Skeletal muscle satellite cell (primary cell): ENCODE results near the gene PRPS1.
"Not testable (repeated sequence)": the region's sequence is repeated elsewhere in the genome, so short reads cannot be mapped to it uniquely, and the experiment has no call there.

Experiments used
- H3K27me3 ChIP-seq: 2 replicates; pipeline ENCODE4 v1.7.0; 2013; ENCODE audit warnings: low read length; ENCODE audit not compliant: control insufficient read depth, insufficient read depth
- H3K36me3 ChIP-seq: 2 replicates; pipeline ENCODE4 v1.7.0; 2013; ENCODE audit warnings: mild to moderate bottlenecking, control low read depth, low read length; ENCODE audit not compliant: insufficient read depth
- H3K4me1 ChIP-seq: 2 replicates; pipeline ENCODE4 v1.7.0; 2013; ENCODE audit warnings: low read length; ENCODE audit not compliant: control insufficient read depth, insufficient read depth
- H3K4me2 ChIP-seq: 2 replicates; pipeline ENCODE4 v1.7.0; 2013; ENCODE audit warnings: mild to moderate bottlenecking, low read length
- H3K4me3 ChIP-seq: 2 replicates; pipeline ENCODE4 v1.7.0; 2013; ENCODE audit warnings: low read length
- H3K9ac ChIP-seq: 2 replicates; pipeline ENCODE4 v1.7.0; 2013; ENCODE audit warnings: mild to moderate bottlenecking, low read depth, low read length, moderate library complexity
- H3K9me3 ChIP-seq: replicated peaks from 2 replicates; pipeline ENCODE4 v1.7.0; 2013; ENCODE audit warnings: mild to moderate bottlenecking, control low read depth, low read length

The PRPS1 gene

DNA sequence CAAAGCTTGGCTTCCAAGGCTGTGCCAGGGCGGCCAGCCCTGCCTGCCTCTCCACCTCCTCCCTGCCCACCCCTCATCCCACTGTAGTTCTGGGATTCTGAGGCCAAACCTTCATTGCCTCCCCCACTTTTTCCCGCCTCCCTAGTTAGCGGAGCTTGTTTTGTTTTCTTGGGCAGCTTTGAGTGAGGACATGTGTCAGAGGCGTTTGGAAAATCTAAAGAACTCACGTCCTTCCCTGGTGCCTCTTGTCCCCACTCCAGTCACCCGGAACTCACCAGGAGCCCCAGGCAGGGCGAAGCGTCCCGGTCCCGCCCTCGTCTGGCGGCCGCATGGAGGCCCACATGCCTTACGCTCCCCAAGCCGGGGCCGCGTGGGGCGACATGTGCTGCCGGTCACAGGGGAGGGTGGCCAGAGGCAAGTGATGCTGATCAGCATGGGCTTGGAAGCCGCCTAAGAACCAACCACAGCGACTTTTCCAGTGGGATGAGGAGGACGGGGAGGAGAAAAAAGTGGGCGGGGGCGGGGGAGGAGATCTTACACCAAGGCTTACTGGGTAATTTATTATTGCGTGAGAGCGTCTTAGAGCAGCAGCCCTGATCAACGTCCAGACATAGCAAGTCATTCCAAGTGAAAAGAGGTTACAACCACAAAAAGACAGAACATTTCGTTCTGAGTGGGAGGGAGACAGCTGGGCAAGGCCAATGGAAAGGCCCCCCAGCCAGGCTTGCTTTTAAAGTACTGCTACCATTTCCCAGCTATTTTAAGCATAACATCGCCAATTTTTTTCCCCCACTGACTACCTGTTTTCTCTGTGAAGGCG lies 48.5 kb downstream of the PRPS1 start:
- Histone ChIP-seq H3K27me3 (no peaks in the 10 kb centered on the region), H3K9me3 (no peaks in the 10 kb centered on the region), H3K9ac (peak overlapping the region; percentile 99), H3K4me1 (peaks cover 54% of the 10 kb centered on the region), H3K36me3 (no peaks in the 10 kb centered on the region), H3K4me3 (peak overlapping the region; percentile 82), H3K4me2 (peak overlapping the region; percentile 85)

DNA sequence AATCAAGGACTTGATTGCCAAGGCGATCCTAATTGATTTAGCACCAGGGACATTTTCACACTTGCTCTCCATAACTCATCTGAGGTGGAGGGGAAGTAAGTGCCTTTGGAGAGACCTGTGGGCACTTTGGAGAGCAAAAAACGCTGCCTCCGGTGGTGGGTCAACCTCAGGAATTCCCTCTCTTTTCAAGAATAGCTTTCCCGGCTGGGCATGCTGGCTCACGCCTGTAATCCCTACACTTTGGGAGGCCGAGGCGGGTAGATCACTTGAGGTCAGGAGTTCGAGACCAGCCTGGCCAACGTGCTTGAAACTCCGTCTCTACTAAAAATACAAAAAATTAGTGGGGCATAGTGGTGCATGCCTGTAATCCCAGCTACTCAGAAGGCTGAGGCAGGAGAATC lies 49.2 kb downstream of the PRPS1 start:
- Histone ChIP-seq H3K9ac (peak overlapping the region; percentile 86), H3K36me3 (no peaks in the 10 kb centered on the region), H3K9me3 (no peaks in the 10 kb centered on the region), H3K4me1 (peaks cover 54% of the 10 kb centered on the region), H3K27me3 (no peaks in the 10 kb centered on the region), H3K4me2 (peak overlapping the region; percentile 67), H3K4me3 (peak overlapping the region; percentile 37)

DNA sequence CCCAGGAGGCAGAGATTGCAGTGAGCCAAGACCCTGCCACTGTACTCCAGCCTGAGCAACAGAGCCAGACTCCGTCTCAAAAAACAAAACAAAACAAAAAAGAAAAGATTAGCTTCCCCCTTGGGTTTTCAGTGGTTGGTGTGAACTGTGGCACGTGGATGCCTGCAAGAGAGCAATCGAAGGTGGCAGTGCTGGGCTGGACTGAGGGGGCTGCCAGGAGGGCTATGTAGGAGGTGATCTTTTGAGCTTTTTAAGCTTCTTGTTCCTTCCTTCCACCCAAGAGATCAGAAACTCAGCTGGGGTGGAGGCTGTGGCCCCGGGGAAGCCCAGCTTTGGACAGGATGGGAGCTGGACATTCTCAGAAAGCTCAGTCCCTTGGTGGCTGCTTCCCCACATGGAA lies 49.6 kb downstream of the PRPS1 start:
- Histone ChIP-seq H3K27me3 (no peaks in the 10 kb centered on the region), H3K4me3 (no peak overlapping the region), H3K9ac (peak overlapping the region; percentile 86), H3K4me2 (peak overlapping the region; percentile 67), H3K4me1 (peaks cover 54% of the 10 kb centered on the region), H3K36me3 (no peaks in the 10 kb centered on the region), H3K9me3 (no peaks in the 10 kb centered on the region)

DNA sequence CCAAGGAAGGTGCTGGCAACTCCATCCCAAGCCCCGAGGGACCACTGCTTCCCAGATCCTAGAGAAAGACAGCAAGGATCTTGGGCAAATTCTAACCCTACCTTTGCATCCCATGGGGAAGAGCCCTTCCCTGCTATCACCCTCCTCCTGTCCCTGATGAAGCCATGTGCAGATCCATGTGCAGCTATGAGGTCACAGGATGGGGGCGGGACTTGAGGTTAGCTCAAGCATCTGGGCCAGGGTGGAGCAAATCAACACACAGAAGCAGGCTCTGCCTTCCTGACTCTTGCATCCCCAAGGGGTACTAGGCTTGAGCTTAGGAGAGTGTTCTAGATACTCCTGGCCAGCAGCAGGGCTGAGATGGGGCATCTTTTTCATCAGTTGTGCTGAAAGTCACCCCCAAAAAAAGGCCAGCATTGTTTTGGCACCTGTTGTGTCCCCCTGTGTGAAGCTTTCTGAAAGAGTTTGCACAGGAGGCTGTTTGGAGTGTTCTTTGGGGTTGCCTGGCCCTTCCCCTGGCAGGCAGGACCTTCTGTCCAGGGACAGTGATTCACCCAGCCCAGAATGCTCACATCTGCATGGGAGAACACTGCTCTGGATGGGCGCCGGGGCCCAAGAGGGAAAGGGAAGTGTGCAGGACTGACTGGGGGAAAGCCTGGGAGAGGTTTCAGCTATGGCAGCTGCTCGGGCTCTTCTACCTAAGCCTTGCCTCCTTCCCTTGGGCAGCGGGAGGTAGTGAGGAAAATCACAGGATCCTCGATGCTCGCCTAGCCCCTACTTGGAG lies 50.8 kb downstream of the PRPS1 start:
- Histone ChIP-seq H3K4me3 (peak overlapping the region; percentile 7), H3K9ac (peak overlapping the region; percentile 86), H3K9me3 (no peaks in the 10 kb centered on the region), H3K4me2 (peak overlapping the region; percentile 46), H3K36me3 (no peaks in the 10 kb centered on the region), H3K27me3 (no peaks in the 10 kb centered on the region), H3K4me1 (peaks cover 55% of the 10 kb centered on the region)

DNA sequence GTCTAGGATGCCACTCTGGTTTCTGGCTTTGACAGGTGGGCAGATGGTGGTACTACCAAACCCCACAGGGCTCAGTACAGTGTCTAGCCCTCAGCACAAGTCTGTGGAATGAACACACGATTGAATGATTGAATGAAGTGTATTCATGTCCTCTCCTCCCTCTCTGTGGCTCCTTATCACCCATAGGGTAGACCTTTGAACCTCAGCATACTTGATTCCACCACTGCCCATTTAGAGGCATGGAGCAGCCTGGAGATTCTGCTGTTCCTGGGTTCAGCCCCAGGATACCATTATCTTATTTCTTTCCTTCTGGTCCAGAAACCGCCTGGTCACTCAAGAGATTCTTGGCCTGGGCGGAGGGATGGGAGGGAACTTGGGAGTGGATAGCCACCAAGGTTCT lies 53.9 kb downstream of the PRPS1 start:
- Histone ChIP-seq H3K9me3 (no peaks in the 10 kb centered on the region), H3K4me1 (peaks cover 69% of the 10 kb centered on the region), H3K4me2 (no peak overlapping the region), H3K4me3 (no peak overlapping the region), H3K36me3 (no peaks in the 10 kb centered on the region), H3K9ac (no peak overlapping the region), H3K27me3 (no peaks in the 10 kb centered on the region)

DNA sequence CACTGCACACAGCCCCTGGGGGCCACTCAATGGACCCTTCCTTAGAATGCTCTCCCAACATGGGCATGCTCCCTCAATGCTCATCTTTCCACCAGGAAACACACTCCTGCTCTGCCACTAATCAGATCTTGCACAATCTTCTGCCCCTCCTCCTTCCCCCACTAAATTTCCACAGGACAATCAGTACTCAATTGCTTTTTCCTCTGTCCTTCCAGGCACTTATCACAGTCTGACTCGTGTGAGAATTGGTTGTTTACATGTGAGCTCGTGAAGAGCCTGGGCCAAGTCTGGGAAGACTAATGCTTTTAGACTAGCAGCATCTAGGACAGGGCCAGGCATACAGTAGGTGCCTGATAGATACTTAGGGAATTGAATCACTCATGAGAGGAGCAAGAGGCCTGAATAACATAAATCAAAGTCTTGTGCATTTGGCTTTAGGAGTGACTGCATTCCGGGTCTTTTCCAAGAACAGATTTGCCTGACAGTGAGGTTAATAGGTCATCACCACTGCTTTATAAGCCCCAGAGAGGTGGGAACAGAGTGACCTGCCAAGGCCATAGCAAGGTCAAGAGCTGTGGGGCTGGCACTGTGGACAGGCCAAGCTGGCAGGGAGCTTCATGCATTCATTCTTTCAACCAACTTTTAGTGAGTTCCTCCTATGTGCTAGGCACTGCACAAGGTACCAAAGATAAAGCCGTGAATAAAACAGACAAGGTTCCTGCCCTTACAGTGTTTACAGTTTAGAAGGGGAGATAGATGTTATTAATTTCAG lies 55.0 kb downstream of the PRPS1 start:
- Histone ChIP-seq H3K4me3 (no peak overlapping the region), H3K4me2 (no peak overlapping the region), H3K27me3 (peaks cover 2% of the 10 kb centered on the region), H3K36me3 (no peaks in the 10 kb centered on the region), H3K9me3 (no peaks in the 10 kb centered on the region), H3K4me1 (peaks cover 62% of the 10 kb centered on the region), H3K9ac (no peak overlapping the region)

DNA sequence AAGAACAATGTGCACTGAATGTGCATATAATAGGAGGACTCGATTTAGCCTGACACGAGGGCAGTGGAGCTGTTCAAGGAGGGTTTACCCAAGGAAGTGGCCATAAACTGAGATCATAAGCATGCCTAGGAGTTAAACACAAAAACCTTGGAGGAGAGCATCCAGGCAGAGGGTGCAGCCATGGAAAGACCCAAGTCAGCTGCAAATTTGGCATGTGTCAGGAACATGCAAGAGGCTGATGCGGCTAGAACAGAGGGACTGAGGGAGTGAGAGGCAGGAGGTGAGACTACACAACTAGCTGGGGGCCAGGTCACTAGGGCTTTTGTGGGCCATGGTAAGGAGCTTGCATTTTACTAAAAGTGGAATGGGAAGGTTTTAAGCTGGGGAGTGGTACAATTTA lies 55.6 kb downstream of the PRPS1 start:
- H3K4me2 ChIP-seq = no peak overlapping the region
- H3K9me3 ChIP-seq = no peaks in the 10 kb centered on the region
- H3K4me1 ChIP-seq = peaks cover 56% of the 10 kb centered on the region
- no peaks in the 10 kb centered on the region for H3K36me3 ChIP-seq
- no peak overlapping the region for H3K9ac ChIP-seq
- peaks cover 4% of the 10 kb centered on the region for H3K27me3 ChIP-seq
- H3K4me3 ChIP-seq = no peak overlapping the region

DNA sequence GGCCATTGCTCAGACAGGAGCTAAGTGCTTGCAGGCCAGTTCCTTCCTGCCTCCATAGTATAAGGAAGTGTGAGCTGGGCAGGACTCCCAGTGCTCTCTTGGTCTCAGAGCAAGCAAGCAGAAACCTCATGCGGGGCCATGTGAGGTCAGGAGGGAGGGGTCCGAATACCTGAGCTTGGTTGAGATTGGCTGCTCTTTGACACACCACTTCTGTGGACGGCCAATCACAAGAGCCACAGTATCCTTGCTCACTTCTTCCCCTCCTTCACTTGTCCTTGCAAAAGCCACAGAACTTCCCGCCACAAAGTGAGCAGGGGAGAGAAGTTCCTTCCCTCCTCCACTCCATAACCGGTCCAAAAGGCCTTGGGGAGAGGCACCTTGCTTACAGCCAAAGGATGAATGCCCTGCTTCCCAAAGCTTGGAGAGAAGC lies 56.7 kb downstream of the PRPS1 start:
- Histone ChIP-seq H3K36me3 (no peaks in the 10 kb centered on the region), H3K4me2 (no peak overlapping the region), H3K27me3 (peaks cover 9% of the 10 kb centered on the region), H3K9ac (no peak overlapping the region), H3K4me1 (peaks cover 47% of the 10 kb centered on the region), H3K4me3 (no peak overlapping the region), H3K9me3 (no peaks in the 10 kb centered on the region)

DNA sequence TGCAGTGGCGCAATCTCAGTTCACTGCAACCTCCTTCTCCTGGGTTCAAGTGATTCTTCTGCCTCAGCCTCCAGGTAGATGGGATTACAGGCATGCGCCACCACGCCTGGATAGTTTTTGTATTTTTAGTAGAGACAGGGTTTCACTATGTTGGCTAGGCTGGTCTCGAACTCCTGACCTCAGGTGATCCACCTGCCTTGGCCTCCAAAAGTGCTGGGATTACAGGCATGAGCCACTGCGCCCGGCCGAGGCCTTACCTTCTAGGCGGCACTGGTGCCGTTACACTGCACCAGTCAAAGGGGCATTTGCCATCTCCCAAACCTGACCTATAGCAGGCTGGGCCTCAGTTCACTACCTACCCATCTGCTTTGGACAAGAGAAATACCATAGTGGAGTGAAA lies 57.3 kb downstream of the PRPS1 start:
- H3K4me3 ChIP-seq, H3K4me2 ChIP-seq, H3K27me3 ChIP-seq, H3K9ac ChIP-seq, H3K36me3 ChIP-seq, H3K9me3 ChIP-seq: not testable (repeated sequence)
- H3K4me1 ChIP-seq = peaks cover 47% of the 10 kb centered on the region

DNA sequence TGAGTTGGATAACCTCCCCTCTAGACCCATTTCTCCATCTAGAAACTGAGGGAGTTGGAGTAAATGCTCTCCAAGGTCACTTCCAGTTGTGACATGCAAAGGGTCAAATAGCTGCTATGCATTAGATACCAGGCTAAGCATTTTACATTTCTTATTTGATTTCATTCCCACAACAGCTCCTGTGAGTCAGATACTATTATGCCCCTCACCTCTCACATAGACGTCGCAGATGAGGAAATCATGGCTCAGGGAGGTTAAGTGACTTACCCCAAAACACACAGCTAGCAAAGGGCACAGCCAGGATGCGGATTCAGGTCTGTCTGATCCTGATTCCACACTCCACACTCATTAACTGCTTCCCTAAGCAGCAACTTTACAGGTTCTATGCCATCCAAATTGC lies 57.7 kb downstream of the PRPS1 start:
- Histone ChIP-seq H3K9me3 (no peaks in the 10 kb centered on the region), H3K4me2 (no peak overlapping the region), H3K36me3 (no peaks in the 10 kb centered on the region), H3K4me3 (no peak overlapping the region), H3K27me3 (peaks cover 9% of the 10 kb centered on the region), H3K4me1 (peaks cover 47% of the 10 kb centered on the region), H3K9ac (no peak overlapping the region)

DNA sequence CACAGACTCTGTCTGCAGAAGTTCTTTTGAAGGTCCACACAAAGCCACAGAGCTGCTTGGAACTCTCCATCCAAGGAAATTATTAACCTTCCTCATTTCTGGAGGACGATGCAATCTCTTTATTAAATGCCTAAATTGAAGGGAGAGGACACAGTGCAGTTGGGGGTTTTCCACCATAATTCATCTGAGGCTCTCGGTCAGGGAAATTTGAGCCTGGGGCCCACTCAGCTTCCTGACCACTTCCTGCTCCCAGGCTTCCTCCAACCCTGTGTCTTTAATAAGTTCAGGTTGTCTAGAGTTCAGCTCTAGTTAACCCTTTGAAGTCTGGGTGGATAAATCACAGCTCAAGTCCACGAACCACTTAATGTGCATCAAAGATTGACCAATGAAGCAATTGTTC lies 58.5 kb downstream of the PRPS1 start:
- H3K9me3 ChIP-seq = no peaks in the 10 kb centered on the region
- no peak overlapping the region for H3K9ac ChIP-seq
- H3K4me1 ChIP-seq = peaks cover 47% of the 10 kb centered on the region
- H3K4me3 ChIP-seq = no peak overlapping the region
- H3K27me3 ChIP-seq = peaks cover 9% of the 10 kb centered on the region
- no peaks in the 10 kb centered on the region for H3K36me3 ChIP-seq
- H3K4me2 ChIP-seq = no peak overlapping the region
